Gastrocnemius medialis (tissue), 4 donors: Measurements from ENCODE around the gene PTPRN2.

Experiments used
- POLR2A ChIP-seq, 2 donors: fragments of 450-650 bp; IDR thresholded peaks; one replicate each; pipeline ENCODE4 v1.6.1; 2017; ENCODE audit warnings: antibody characterized with exemption in 2 of 2, mild to moderate bottlenecking in 2 of 2, moderate library complexity in 2 of 2
- TF ChIP-seq, protein P1 (sequence below), 5 experiments: fragments of 450-650 bp in 3 of 5; fragments of 200-600 bp in 2 of 5; sonication (generic) in 2 of 5; IDR thresholded peaks in 4 of 5; conservative IDR thresholded peaks in 1 of 5; 1 replicate in 4 of 5; 2 replicates in 1 of 5; pipeline ENCODE4 v1.5.1; 2016 to 2019; ENCODE audit warnings: antibody characterized with exemption in 5 of 5, mild to moderate bottlenecking in 3 of 5, moderate library complexity in 3 of 5

DNA sequence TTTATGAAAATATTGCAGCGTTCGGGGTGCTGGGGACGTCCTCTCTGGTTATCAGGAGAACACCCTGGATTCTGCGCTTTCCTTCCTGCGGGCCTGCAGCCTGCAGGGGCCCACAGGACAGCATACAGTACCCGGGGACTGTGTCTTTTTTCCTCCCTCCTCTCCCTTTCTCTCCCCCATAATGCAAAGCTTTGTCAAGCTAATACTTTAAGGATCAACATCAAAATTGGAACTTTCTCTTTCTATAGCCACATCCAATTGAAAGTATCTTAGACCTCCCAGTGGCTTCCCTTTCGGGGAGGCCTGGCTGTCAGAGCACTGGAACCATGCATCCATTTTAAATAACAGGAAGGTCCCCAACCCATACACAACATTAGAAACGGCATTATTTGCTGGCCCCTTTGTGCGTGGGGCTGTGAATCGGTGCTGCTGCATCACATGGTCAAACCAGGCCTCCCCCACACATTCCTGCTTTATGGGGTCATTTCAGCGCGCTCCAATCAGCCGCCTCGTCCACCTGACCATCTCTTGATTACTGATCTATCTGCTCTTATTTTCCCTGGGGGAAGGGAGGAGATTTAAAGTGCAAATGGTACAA lies 745.8 kb downstream of the PTPRN2 start:
- TF ChIP-seq, protein P1, sequence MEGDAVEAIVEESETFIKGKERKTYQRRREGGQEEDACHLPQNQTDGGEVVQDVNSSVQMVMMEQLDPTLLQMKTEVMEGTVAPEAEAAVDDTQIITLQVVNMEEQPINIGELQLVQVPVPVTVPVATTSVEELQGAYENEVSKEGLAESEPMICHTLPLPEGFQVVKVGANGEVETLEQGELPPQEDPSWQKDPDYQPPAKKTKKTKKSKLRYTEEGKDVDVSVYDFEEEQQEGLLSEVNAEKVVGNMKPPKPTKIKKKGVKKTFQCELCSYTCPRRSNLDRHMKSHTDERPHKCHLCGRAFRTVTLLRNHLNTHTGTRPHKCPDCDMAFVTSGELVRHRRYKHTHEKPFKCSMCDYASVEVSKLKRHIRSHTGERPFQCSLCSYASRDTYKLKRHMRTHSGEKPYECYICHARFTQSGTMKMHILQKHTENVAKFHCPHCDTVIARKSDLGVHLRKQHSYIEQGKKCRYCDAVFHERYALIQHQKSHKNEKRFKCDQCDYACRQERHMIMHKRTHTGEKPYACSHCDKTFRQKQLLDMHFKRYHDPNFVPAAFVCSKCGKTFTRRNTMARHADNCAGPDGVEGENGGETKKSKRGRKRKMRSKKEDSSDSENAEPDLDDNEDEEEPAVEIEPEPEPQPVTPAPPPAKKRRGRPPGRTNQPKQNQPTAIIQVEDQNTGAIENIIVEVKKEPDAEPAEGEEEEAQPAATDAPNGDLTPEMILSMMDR (IDR thresholded peaks at IDR 0.05 in 4 of 5, conservative IDR thresholded peaks at IDR 0.05 in 1 of 5): no peak
- no peak for TF ChIP-seq POLR2A (IDR thresholded peaks at IDR 0.05)
